ENCODE results near the gene FCN3.

GRCh38 chr1:27343639-27344025 is 31.0 kb downstream of the FCN3 start:
- TF ChIP-seq CTCF (IDR thresholded peaks at IDR 0.05; ENCODE audit: low read depth, low read length) (no peak), EZH2phosphoT487 (IDR thresholded peaks at IDR 0.05; ENCODE audit: low read depth) (no peak)

Measured in OCI-LY3 (cell line).